Peyer's patch (tissue), 4 donors: ENCODE measurements around the gene VPS33A. TPM values are rescaled to one million over a fixed set of nuclear protein-coding genes. Genes with fewer than 3 reads are reported as not detected.
"Not testable (repeated sequence)": the region's sequence is repeated elsewhere in the genome, so short reads cannot be mapped to it uniquely, and the experiment has no call there.

Source experiments
- DNase-seq, 3 donors: peaks; one replicate each; pipeline ENCODE4 v3.0.0-alpha.2; 2017 to 2019
- H3K27ac ChIP-seq, 4 donors: fragments of 200-600 bp; sonication (generic); one replicate each; pipeline ENCODE4 v1.5.1; 2016 to 2019
- H3K27me3 ChIP-seq, 2 donors: fragments of 200-600 bp; sonication (generic); one replicate each; pipeline ENCODE4 v1.5.1; 2019
- H3K36me3 ChIP-seq, 3 donors: fragments of 200-600 bp; sonication (generic); one replicate each; pipeline ENCODE4 v1.5.1; 2016 to 2019
- H3K4me1 ChIP-seq, 4 donors: fragments of 200-600 bp; sonication (generic); one replicate each; pipeline ENCODE4 v1.5.1; 2016 to 2019
- H3K4me3 ChIP-seq, 4 donors: fragments of 200-600 bp; sonication (generic); 1 replicate in 3 of 4; 2 replicates in 1 of 4; pipeline ENCODE4 v1.5.1; 2016 to 2019; ENCODE audit warnings: mild to moderate bottlenecking in 1 of 4
- H3K9me3 ChIP-seq, 4 donors: fragments of 200-600 bp; sonication (generic); one replicate each; pipeline ENCODE4 v1.5.1; 2016 to 2019; ENCODE audit warnings: mild to moderate bottlenecking in 1 of 4
- CTCF ChIP-seq, 6 experiments: fragments of 450-650 bp in 4 of 6; fragments of 200-600 bp in 2 of 6; sonication (generic) in 1 of 6; IDR thresholded peaks; one replicate each; pipeline ENCODE4 v1.5.1; 2017 to 2019; ENCODE audit warnings: antibody characterized with exemption in 6 of 6, mild to moderate bottlenecking in 3 of 6, moderate library complexity in 1 of 6
- POLR2A ChIP-seq, 2 donors: fragments of 450-650 bp; IDR thresholded peaks; one replicate each; pipeline ENCODE4 v1.5.1; 2017; ENCODE audit warnings: antibody characterized with exemption in 2 of 2, mild to moderate bottlenecking in 2 of 2, moderate library complexity in 2 of 2
- total RNA-seq, 4 donors: library from RNA; depleted of rRNA; stranded (reverse); fragments of >200 nt; gene quantifications; one replicate each; pipeline ENCODE4 v1.1.0, GENCODE V29; 2016

VPS33A gene
- total RNA-seq, 4 donors from 2014 or later = 13.1 to 18.2 (median 16.7) TPM

GRCh38 chr12:122275459-122275858 lies 9.2 kb upstream of the VPS33A start:
- Histone ChIP-seq H3K9me3 (no peaks in the 10 kb centered on the region), H3K4me3 (no peak overlapping the region), H3K27ac (no peak overlapping the region), H3K36me3 (peaks cover 0 to 67% (median 0%) of the 10 kb centered on the region in 3 donors), H3K27me3 (no peaks in the 10 kb centered on the region), H3K4me1 (no peaks in the 10 kb centered on the region)
- no peak for DNase-seq
- TF ChIP-seq CTCF (IDR thresholded peaks at IDR 0.05) = no peak
- no peak for TF ChIP-seq POLR2A (IDR thresholded peaks at IDR 0.05)

GRCh38 chr12:122265886-122266229 lies 436 bp downstream of the VPS33A start:
- H3K27ac ChIP-seq = peak overlapping the region; percentile 88 to 95 (median 91)
- DNase-seq = peak in 2 of 3 donors; percentile 68 to 77
- H3K27me3 ChIP-seq = no peaks in the 10 kb centered on the region
- peaks cover 0 to 11% (median 2%) of the 10 kb centered on the region in 4 donors for H3K4me1 ChIP-seq
- H3K9me3 ChIP-seq = no peaks in the 10 kb centered on the region
- no peak for TF ChIP-seq CTCF (IDR thresholded peaks at IDR 0.05)
- TF ChIP-seq POLR2A (IDR thresholded peaks at IDR 0.05) = no peak
- H3K4me3 ChIP-seq = peak overlapping the region; percentile 81 to 96 (median 84)
- H3K36me3 ChIP-seq = peaks cover 0 to 34% (median 0%) of the 10 kb centered on the region in 3 donors

- no peak for TF ChIP-seq CTCF (IDR thresholded peaks at IDR 0.05)
- no peak for TF ChIP-seq POLR2A (IDR thresholded peaks at IDR 0.05)
- Histone ChIP-seq H3K36me3 (peaks cover 0 to 38% (median 0%) of the 10 kb centered on the region in 3 donors), H3K4me3 (peak overlapping the region; percentile 81 to 96 (median 84)), H3K4me1 (peaks cover 0 to 11% (median 2%) of the 10 kb centered on the region in 4 donors), H3K9me3 (no peaks in the 10 kb centered on the region), H3K27me3 (no peaks in the 10 kb centered on the region), H3K27ac (peak overlapping the region; percentile 88 to 95 (median 91))
- DNase-seq = no peak
These were observed 818 bp downstream of the VPS33A start for GRCh38 chr12:122265476-122265875.

- not testable (repeated sequence) for H3K27me3 ChIP-seq, H3K27ac ChIP-seq, H3K4me3 ChIP-seq, DNase-seq, H3K9me3 ChIP-seq
- Histone ChIP-seq H3K36me3 (peaks cover 0 to 83% (median 0%) of the 10 kb centered on the region in 3 donors), H3K4me1 (peaks cover 0 to 11% (median 0%) of the 10 kb centered on the region in 4 donors)
These were observed 5.6 kb downstream of the VPS33A start for GRCh38 chr12:122260735-122261134.

- H3K4me1 ChIP-seq, H3K27me3 ChIP-seq, H3K4me3 ChIP-seq, H3K27ac ChIP-seq, H3K9me3 ChIP-seq, DNase-seq: not testable (repeated sequence)
- H3K36me3 ChIP-seq = peaks cover 0 to 79% (median 0%) of the 10 kb centered on the region in 3 donors
These were observed 7.4 kb downstream of the VPS33A start for GRCh38 chr12:122258939-122259338.

GRCh38 chr12:122258462-122258861 lies 7.8 kb downstream of the VPS33A start:
- H3K9me3 ChIP-seq, H3K27me3 ChIP-seq, DNase-seq, H3K4me3 ChIP-seq, H3K4me1 ChIP-seq, H3K27ac ChIP-seq: not testable (repeated sequence)
- peaks cover 0 to 78% (median 0%) of the 10 kb centered on the region in 3 donors for H3K36me3 ChIP-seq

- TF ChIP-seq POLR2A (IDR thresholded peaks at IDR 0.05) (no peak), CTCF (IDR thresholded peaks at IDR 0.05) (no peak)
- no peak for DNase-seq
- H3K4me1 ChIP-seq = no peaks in the 10 kb centered on the region
- H3K4me3 ChIP-seq = no peak overlapping the region
- H3K27ac ChIP-seq = no peak overlapping the region
- peaks cover 0 to 50% (median 0%) of the 10 kb centered on the region in 3 donors for H3K36me3 ChIP-seq
- no peaks in the 10 kb centered on the region for H3K27me3 ChIP-seq
- H3K9me3 ChIP-seq = no peaks in the 10 kb centered on the region
These were observed 15.8 kb downstream of the VPS33A start for GRCh38 chr12:122250536-122250935.
